Activated CD8-positive, alpha-beta memory T cell treated with anti-CD3 and anti-CD28 coated beads, Interleukin-2, amount 50 U/mL, for 48 hours (primary cell): ENCODE measurements around the gene ABTB1.
"Not testable (repeated sequence)": the region's sequence is repeated elsewhere in the genome, so short reads cannot be mapped to it uniquely, and the experiment has no call there.

Experiments
- DNase-seq: peaks from one replicate; pipeline ENCODE4 v3.0.0-alpha.2; 2020

ABTB1 gene

GRCh38 chr3:127688416-127689265 lies 15.9 kb downstream of the ABTB1 start:
- DNase-seq = no peak

DNA sequence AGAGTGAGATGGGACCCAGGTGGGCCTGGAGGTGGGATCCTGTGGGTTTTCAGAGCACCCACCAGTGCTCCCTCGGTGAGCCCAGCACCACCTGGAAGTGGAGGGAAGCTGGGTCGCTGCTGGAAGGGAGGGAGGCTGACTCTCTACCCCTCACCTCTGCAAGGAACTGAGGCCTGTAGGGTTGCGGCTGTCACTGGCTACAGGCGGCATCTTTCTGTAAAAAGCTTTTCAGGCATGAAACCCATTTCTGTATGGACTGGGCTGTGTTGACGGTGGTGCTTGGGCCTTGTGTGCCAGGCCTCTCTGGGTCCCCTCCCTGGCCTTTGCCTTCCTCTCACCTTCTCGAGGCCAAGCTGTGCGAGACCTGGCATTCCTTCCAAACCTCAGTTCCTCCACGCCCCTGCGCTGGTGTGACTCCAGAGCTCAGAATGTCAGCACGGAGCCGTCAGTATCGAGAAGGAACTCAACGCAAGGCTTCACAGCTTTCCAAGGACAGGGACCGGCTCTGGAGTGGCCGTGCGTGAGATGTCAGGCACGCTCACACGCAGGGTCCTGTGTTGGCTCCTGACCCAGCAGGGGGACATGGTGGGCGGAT lies 16.6 kb downstream of the ABTB1 start:
- no peak for DNase-seq

DNA sequence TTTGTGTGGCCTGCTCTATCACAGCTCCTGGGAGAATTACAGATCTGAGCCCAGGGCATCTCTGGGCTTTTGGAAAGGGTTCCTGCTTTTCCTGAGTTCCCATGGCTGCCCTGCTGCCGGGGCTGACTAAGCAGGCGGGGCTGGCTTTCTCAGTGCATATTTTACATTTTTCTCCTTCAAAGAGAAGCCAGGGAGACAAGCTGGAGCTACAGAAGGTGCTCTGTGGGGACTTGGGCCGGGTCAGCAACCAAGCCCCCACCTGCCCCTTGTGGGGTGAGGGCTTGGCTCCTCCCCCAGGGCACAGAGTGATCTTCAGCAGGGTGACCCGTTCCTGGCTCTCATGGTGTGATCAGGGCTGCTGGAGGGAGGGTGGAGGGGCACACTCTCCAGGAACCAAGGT lies 17.4 kb downstream of the ABTB1 start:
- DNase-seq = no peak

DNA sequence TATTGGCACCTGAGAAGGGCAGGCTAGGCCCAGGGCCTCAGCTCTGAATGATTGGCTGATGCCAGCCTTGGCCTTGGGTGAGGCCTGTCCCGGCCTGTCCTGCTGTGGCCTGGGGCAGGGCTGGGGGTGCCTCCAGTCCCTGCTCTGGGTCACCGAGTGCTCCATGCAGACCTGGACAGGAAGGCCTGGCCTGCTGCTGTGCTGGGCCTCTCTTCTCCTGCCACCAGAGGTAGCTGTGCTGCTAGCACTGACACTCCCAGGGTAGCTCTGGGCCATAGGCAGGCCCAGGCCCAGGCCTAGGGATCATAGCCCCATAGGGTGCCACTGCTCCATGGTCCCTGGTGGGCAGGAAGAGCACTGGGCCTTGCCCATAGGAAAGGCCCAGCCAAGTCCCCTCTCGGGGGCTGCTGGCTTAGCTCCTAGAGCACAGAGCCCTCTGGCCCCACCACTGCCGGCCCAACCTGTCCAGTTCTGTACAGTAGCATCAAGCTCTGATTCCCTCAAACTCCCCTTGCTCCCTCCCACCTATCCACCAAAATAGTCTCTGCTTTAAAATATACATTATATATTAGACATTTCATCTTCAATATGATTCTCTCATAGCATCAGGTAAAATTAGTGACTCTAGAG lies 18.2 kb downstream of the ABTB1 start:
- DNase-seq = no peak

GRCh38 chr3:127691489-127691888 lies 18.7 kb downstream of the ABTB1 start:
- no peak for DNase-seq

DNA sequence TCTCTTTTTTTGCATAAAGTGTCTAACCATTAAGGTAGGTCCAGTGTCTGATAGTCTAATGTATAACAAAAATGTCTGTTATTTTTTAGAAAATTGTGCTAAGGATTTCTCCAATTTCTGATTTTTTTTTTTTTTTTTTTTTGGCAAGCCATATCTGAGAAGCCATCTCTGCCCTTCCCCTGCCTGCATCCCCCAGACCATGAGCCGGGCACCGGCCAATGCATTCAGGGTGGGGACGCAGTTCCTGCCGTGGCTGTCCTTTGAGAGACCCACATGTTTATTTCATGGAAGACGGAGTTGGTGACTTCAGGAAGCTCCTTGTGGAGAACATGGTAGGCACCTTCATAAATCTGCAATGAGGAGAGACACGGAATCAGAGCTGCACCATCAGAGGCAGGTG lies 19.2 kb downstream of the ABTB1 start:
- DNase-seq = no peak

DNA sequence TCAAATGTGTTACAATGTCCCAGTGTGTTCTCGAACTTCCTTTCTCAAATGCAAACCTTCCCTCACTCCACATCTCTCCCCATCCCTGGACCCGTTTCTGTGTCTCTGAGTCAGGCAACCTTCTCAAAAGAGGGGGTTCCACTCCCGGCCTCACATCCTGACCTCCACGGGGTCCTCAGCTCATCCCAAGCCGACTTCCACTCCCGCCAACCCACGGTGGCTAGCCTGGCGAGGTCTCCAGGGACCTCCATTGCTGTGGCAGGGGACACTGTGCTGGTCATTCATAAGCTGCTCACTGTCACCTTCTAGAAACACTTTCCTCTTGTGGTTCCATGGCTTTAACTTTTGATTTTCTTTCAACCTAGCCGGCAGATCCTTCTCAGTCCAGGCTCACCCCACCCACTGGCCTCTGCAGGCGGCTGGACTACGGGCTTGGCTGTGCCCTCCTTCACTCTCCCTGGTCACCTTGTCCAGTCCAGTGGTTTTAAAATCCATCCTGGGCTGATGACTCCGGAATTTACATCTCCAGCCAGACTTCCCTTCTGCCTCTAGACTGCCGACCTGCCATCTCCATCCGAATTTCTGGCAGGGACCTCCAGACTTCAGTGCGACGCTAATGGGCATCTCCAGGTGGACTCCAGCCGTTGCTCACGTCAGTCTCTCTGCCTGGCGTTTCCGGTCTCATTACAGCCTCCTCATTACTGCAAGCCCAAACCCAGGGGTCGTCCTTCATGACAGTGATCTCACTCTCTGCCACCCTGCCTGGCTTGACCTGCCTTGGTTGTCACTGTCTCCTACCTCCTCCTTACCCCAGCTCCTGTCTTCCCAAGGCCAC lies 20.0 kb downstream of the ABTB1 start:
- DNase-seq = no peak

GRCh38 chr3:127693336-127693843 lies 20.6 kb downstream of the ABTB1 start:
- no peak for DNase-seq

- no peak for DNase-seq
Observed at GRCh38 chr3:127694467-127695215, 21.9 kb downstream of the ABTB1 start.

GRCh38 chr3:127697551-127698240 lies 24.9 kb downstream of the ABTB1 start:
- peak; percentile 65 for DNase-seq

GRCh38 chr3:127698286-127698685 lies 25.5 kb downstream of the ABTB1 start:
- no peak for DNase-seq

GRCh38 chr3:127698691-127699415 lies 26.1 kb downstream of the ABTB1 start:
- no peak for DNase-seq

GRCh38 chr3:127699416-127700300 lies 26.9 kb downstream of the ABTB1 start:
- no peak for DNase-seq

- no peak for DNase-seq
Observed at GRCh38 chr3:127700406-127700805, 27.7 kb downstream of the ABTB1 start.

DNA sequence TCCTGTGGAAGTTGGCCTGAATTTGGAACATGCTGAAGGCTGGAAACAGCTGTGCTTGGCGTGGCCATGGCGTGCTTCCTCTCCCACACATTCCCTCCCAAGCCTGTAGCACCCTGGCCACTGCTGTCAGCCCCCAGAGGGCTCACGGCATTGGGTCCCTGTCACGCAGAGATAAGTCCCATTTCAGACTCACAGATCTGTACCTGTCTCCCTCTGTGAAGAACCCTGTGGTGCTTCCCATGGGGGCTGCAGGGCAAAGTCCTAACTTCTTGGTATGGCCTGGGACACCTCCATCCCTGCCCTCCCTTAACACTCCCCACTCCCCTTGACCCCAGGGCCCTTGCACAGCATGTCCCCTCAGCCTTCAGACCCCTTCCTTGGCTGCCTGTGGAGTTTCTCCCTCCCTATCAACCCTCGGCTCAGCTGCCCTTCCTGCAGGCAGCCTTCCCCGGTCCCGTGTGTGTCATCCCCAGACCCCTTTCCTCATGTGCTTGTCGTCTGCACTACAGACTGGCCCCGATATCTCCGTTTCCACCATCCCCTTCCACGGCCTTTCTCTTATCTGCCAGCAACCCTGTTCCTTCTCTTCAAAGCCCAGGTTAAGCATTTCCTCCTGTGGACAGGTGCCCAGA lies 28.6 kb downstream of the ABTB1 start:
- no peak for DNase-seq

- no peak for DNase-seq
Observed at GRCh38 chr3:127702151-127702578, 29.4 kb downstream of the ABTB1 start.

DNA sequence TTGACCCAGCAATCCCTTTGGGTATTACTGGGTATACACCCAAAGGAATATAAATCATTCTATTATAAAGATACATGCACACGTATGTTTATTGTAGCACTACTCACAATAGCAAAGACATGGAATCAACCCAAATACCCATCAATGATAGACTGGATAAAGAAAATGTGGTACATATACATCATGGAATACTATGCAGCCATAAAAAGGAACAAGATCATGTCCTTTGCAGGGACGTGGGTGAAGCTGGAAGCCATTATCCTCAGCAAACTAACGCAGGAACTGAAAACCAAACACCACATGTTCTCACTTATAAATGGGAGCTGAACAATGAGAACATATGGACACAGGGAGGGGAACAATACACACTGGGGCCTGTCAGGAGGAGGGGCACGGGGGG lies 32.1 kb downstream of the ABTB1 start:
- DNase-seq = not testable (repeated sequence)

- DNase-seq = no peak
Observed at GRCh38 chr3:127706312-127706711, 33.6 kb downstream of the ABTB1 start.

- no peak for DNase-seq
Observed at GRCh38 chr3:127706785-127707351, 34.1 kb downstream of the ABTB1 start.
